ENCODE results near the gene TSPAN18.

GRCh38 chr11:44814881-44815592 is 88.3 kb downstream of the TSPAN18 start:
- no peak for TF ChIP-seq EZH2phosphoT487 (IDR thresholded peaks at IDR 0.05; ENCODE audit: borderline replicate concordance)
- TF ChIP-seq CTCF (conservative IDR thresholded peaks at IDR 0.05; ENCODE audit: low read length) = no peak
